Psoas muscle (tissue), 8 donors: ENCODE measurements around the gene TFR2. TPM values are rescaled to one million over a fixed set of nuclear protein-coding genes. Genes with fewer than 3 reads are reported as not detected.
A peak's percentile ranks its signal among the peaks of the same experiment; 100 is the strongest.

Experiments
- ATAC-seq, 4 donors: fragments of 200-7000 bp; cut with Tn5 transposase; one replicate each; pipeline ENCODE4 v1.9.1; 2020; ENCODE audit warnings: moderate library complexity in 3 of 4, mild to moderate bottlenecking in 2 of 4
- DNase-seq, 2 donors: peaks; one replicate each; pipeline ENCODE4 v3.0.0-alpha.2; 2020
- H3K27ac ChIP-seq: fragments of 200-600 bp; one replicate; pipeline ENCODE4 v1.8.0; 2022
- H3K27me3 ChIP-seq, 3 donors: fragments of 200-600 bp in 1 of 3; one replicate each; pipeline versions ENCODE4 v1.6.1 to v1.8.0; 2013 to 2022; ENCODE audit warnings: low read length in 2 of 3, mild to moderate bottlenecking in 2 of 3, moderate library complexity in 1 of 3; ENCODE audit not compliant: insufficient read depth in 3 of 3
- H3K36me3 ChIP-seq, 2 donors: fragments of 200-600 bp in 1 of 2; one replicate each; pipeline versions ENCODE4 v1.6.1 to v1.8.0; 2013 to 2022; ENCODE audit warnings: low read depth in 1 of 2, mild to moderate bottlenecking in 1 of 2, moderate library complexity in 1 of 2; ENCODE audit not compliant: insufficient read depth in 1 of 2
- H3K4me1 ChIP-seq: fragments of 200-600 bp; one replicate; pipeline ENCODE4 v1.8.0; 2022
- H3K4me3 ChIP-seq: fragments of 200-600 bp; one replicate; pipeline ENCODE4 v1.8.0; 2022; ENCODE audit warnings: mild to moderate bottlenecking
- H3K9me3 ChIP-seq: fragments of 200-600 bp; one replicate; pipeline ENCODE4 v1.8.0; 2022
- CTCF ChIP-seq: fragments of 200-600 bp; IDR thresholded peaks from one replicate; pipeline ENCODE4 v1.8.0; 2022; ENCODE audit warnings: antibody characterized with exemption
- WGBS, 3 donors: extraction: QIAGEN DNeasy Blood & Tissue Kit; methylation state at CpG; one replicate each; pipeline versions ENCODE4 v1.1.6 to v1.1.7; 2013; 5-methylcytosine and 5-hydroxymethylcytosine counted together
- intact Hi-C, 2 donors: fragments of 100-400 bp; cut with DNase I; formaldehyde crosslinking; loops; one replicate each; pipeline versions ENCODE4 v1.11.0 to v1.14.2; 2022
- polyA plus RNA-seq, 3 donors: library from polyadenylated mRNA; stranded (reverse); fragments of 200-250 nt; gene quantifications; one replicate each; pipeline ENCODE4 v1.2.3, GENCODE V29; 2013
- total RNA-seq, 4 donors: library from RNA; stranded (reverse); fragmentation: NEBNext Ultra II Directional in 2 of 4; extraction: Animal tissue kit (Norgen Biotek cat#: 25700) in 2 of 4; gene quantifications; one replicate each; pipeline versions ENCODE4 v1.2.1 to v1.2.4, GENCODE V29; 2021 to 2023
- donor health status: healthy with polysubstance abuse.
- donor health status: DM: no; HTN: no; CAD: no; lungs with moderate emphysema.
- donor health status: Bipolar disorder and iron deficiency.
- donor health status: healthy.
- donor health status: DM: yes; HTN: yes; CAD: no.
- donor health status: DM: no; HTN: no; CAD: no.
- donor health status: DM: no; HTN: no; CAD: no.
- donor health status: DM: yes; HTN: yes; CAD: no.

TFR2 gene
- total and polyA plus RNA-seq, 7 donors: 0.04 to 0.36 TPM; not detected in 5

GRCh38 chr7:100614308-100614861 lies 27.0 kb downstream of the TFR2 start:
- DNase-seq (no peak), ATAC-seq (no peak)
- no peak overlapping the region for H3K4me3 ChIP-seq
- H3K36me3 ChIP-seq: peaks cover 0 to 9% of the 10 kb centered on the region in 2 donors
- TF ChIP-seq CTCF: no peak
- no peaks in the 10 kb centered on the region for H3K27me3 ChIP-seq
- H3K4me1 ChIP-seq: no peaks in the 10 kb centered on the region
- H3K27ac ChIP-seq: no peak overlapping the region
- WGBS, 3 donors: 79 to 97% (median 79%) methylated on average over 6 of the region's 6 CpGs
- intact Hi-C loops: loop anchor here (5.0 kb wide), 1 partner anchor 58 kb away; the partner anchor contains the start of gene GNB2 (in 2 of the 2)
- H3K9me3 ChIP-seq: no peaks in the 10 kb centered on the region

- DNase-seq (no peak), ATAC-seq (no peak)
- WGBS, 3 donors: 87 to 93% (median 88%) methylated on average over 13 of the region's 13 CpGs
- H3K36me3 ChIP-seq: peaks cover 0 to 9% of the 10 kb centered on the region in 2 donors
- H3K4me3 ChIP-seq: peak overlapping the region; percentile 88
- H3K9me3 ChIP-seq: no peaks in the 10 kb centered on the region
- intact Hi-C loops: loop anchor here (5.0 kb wide), 1 partner anchor 59 kb away; the partner anchor contains the start of gene GNB2 (in 2 of the 2)
- no peak overlapping the region for H3K27ac ChIP-seq
- no peak for TF ChIP-seq CTCF
- H3K4me1 ChIP-seq: no peaks in the 10 kb centered on the region
- no peaks in the 10 kb centered on the region for H3K27me3 ChIP-seq
Observed at GRCh38 chr7:100613412-100614175, 27.8 kb downstream of the TFR2 start.

GRCh38 chr7:100612730-100613390 lies 28.5 kb downstream of the TFR2 start:
- Histone ChIP-seq H3K27ac (peak overlapping the region; percentile 99), H3K36me3 (peaks cover 0 to 9% of the 10 kb centered on the region in 2 donors), H3K27me3 (no peaks in the 10 kb centered on the region), H3K4me3 (peak overlapping the region; percentile 88), H3K4me1 (no peaks in the 10 kb centered on the region), H3K9me3 (no peaks in the 10 kb centered on the region)
- no peak for TF ChIP-seq CTCF
- ATAC-seq (no peak), DNase-seq (no peak)
- WGBS, 3 donors: 2 to 4% (median 4%) methylated on average over 22 to 29 of the region's 29 CpGs
- intact Hi-C loops: loop anchor here (1.0 to 5.0 kb wide), 2 partner anchors 27 to 59 kb away; partner anchors contain the start of genes GNB2 (in 2 of the 2), FBXO24 (in 1 of the 2) and LRCH4 (in 1 of the 2)

- no peak for TF ChIP-seq CTCF
- WGBS, 3 donors: 0 to 1% (median 0%) methylated on average over 35 to 61 of the region's 61 CpGs
- peak; percentile 98 to 99 for DNase-seq
- H3K27ac ChIP-seq: peak within 1 kb of the TSS; percentile 99
- peaks cover 0 to 9% of the 10 kb centered on the region in 2 donors for H3K36me3 ChIP-seq
- H3K9me3 ChIP-seq: no peaks in the 10 kb centered on the region
- ATAC-seq: peak; percentile 96 to 99 (median 97)
- H3K27me3 ChIP-seq: no peaks in the 10 kb centered on the region
- intact Hi-C loops: loop anchor here (1.0 to 5.0 kb wide), 2 partner anchors 26 to 60 kb away; partner anchors contain the start of genes GNB2 (in 2 of the 2), FBXO24 (in 1 of the 2) and LRCH4 (in 1 of the 2)
- H3K4me3 ChIP-seq: peak within 1 kb of the TSS; percentile 88
- H3K4me1 ChIP-seq: no peaks in the 10 kb centered on the region
Observed at GRCh38 chr7:100611983-100612729, 29.2 kb downstream of the TFR2 start, which contains the start of gene MOSPD3. Gene MOSPD3, plus strand, starts transcription at chr7:100612540. Its CDS starts 252 bp downstream, at chr7:100612792.
